Measurements from ENCODE around the gene RASAL1.

Gene RASAL1

DNA sequence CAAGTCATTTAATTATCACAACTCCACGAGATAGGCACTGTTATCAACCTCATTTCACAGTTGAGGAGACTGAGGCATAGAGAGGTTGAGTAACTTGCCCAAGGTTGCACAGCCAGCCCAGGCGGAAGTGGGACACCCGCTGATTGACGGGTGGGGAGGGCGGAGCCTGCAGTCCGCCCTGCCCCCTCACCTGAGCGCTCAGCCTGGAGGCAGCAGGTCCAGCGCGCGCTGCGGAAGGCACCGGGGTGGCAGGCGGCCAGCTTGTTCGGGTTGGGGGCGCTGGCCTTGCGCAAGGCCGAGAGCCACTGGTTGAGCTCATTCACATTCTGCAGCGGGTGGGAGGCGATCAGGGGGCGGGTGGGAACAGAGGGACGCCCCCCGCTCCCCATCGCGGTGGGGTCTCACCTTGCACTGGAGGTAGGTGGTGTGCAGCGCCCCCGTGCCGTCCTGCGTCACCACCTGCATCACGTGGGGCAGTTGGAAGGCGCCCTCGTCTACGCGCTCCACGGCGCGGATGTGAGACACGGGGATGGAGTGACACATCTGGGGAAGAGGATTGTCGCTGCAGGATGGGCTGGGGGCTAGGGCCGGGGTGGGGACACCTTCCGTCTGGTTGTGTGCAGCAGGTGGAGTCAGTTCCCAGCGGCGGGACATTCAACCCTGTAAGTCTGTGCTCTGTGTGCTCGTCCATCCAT is 31.7 kb downstream of the RASAL1 start:
- Histone ChIP-seq H3K9ac (ENCODE audit: low read length) (no peak overlapping the region), H3K4me3 (ENCODE audit: low read length) (peak overlapping the region; percentile 4)

DNA sequence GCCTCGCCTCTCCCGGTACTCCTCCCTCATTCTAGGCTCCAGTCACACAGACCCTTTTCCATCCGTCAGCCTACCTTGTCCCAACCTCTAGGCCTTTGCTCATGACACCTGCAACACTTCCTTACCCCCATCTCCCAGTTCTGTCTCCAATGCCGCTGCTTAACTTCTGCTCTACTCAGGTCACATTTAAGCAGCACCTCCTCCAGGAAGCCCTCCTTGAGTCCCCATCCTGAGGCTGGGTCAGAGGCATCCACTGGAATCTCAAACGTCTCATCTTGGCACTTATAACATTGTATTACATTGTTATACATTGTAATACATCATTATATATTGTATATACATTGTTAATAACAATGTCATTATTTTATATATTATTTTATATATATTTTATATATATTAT is 32.8 kb downstream of the RASAL1 start:
- peaks cover 2% of the 10 kb centered on the region for H3K4me1 ChIP-seq (ENCODE audit: control insufficient read depth, insufficient read depth, low read length)
- no peaks in the 10 kb centered on the region for H3K27me3 ChIP-seq (ENCODE audit: control insufficient read depth, insufficient read depth, low read length)
- no peak overlapping the region for H3K27ac ChIP-seq (ENCODE audit: low read depth, low read length)
- H3K4me3 ChIP-seq (ENCODE audit: low read length), result no peak overlapping the region
- H3K9ac ChIP-seq (ENCODE audit: low read length), result no peak overlapping the region
- H3K36me3 ChIP-seq (ENCODE audit: control insufficient read depth, insufficient read depth, low read length), result no peaks in the 10 kb centered on the region

More for the DNA sequence above, 31.7 kb downstream of the RASAL1 start:
- H3K27me3 ChIP-seq (ENCODE audit: control insufficient read depth, insufficient read depth, low read length), result no peaks in the 10 kb centered on the region
- H3K36me3 ChIP-seq (ENCODE audit: control insufficient read depth, insufficient read depth, low read length), result no peaks in the 10 kb centered on the region
- H3K4me1 ChIP-seq (ENCODE audit: control insufficient read depth, insufficient read depth, low read length), result no peaks in the 10 kb centered on the region
- H3K27ac ChIP-seq (ENCODE audit: low read depth, low read length), result no peak overlapping the region

DNA sequence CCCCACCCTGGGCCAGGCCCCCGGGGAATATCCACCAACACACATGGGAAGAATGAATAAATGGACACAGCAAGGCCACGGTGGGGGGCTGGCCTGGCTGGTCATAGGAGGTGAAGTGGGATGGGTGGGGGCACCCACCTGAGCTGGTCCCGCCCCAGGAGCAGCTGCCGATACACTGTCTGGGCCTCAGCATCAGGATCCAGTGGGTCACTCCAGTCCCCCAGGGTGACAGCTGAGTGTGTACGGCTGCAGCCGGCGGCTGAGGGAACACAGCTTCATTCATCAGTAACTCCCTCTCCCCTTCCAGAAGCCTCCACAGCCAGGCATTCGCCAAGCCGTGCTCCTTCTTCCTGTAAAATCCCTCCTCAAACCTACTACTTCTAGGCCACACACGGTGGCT is 33.8 kb downstream of the RASAL1 start:
- Histone ChIP-seq H3K9ac (ENCODE audit: low read length) (no peak overlapping the region), H3K4me1 (ENCODE audit: control insufficient read depth, insufficient read depth, low read length) (peaks cover 2% of the 10 kb centered on the region), H3K27me3 (ENCODE audit: control insufficient read depth, insufficient read depth, low read length) (no peaks in the 10 kb centered on the region), H3K4me3 (ENCODE audit: low read length) (no peak overlapping the region), H3K36me3 (ENCODE audit: control insufficient read depth, insufficient read depth, low read length) (no peaks in the 10 kb centered on the region), H3K27ac (ENCODE audit: low read depth, low read length) (no peak overlapping the region)

DNA sequence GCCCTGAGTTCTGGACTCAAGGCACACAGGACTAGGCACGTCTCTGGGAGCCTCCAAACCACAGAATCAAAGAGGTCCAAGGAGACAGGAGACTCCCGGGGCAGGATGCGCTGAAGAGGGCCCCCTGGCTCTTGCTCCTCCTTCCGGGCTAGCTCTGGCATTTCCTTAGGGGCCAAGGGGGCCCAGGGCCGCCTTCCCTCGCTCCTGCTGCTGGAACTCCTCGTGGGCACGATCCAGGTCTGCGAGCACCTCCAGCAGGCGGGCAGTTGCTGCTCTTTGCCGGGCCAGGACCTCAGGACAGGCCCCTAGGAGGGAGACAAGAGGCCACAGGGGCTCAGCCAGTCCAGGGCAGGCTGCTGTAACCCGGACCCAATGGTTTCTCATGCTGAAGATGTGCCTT is 35.8 kb downstream of the RASAL1 start:
- H3K4me1 ChIP-seq (ENCODE audit: control insufficient read depth, insufficient read depth, low read length), result peaks cover 2% of the 10 kb centered on the region
- no peaks in the 10 kb centered on the region for H3K27me3 ChIP-seq (ENCODE audit: control insufficient read depth, insufficient read depth, low read length)
- no peak overlapping the region for H3K27ac ChIP-seq (ENCODE audit: low read depth, low read length)
- H3K36me3 ChIP-seq (ENCODE audit: control insufficient read depth, insufficient read depth, low read length), result no peaks in the 10 kb centered on the region
- no peak overlapping the region for H3K9ac ChIP-seq (ENCODE audit: low read length)
- H3K4me3 ChIP-seq (ENCODE audit: low read length), result no peak overlapping the region

DNA sequence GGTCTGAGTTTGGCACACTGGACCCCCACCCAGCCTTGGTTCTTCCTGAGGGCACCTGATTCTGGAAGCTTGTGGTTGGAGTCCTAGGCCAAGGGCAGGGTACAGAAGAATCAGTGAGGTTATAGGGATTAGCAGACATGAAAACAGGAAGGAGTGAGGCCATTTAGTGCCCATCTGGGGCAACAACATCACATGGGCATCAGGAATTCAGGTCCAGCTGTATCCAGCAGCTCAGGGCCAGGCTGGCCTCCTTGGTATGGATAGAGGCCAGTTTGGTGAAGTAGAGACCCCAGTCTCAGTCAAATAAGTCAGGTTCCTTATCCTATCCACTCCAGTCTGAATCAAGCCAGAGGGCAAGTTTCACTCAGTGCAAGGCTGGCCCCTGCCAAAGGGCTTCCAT is 36.2 kb downstream of the RASAL1 start:
- no peaks in the 10 kb centered on the region for H3K27me3 ChIP-seq (ENCODE audit: control insufficient read depth, insufficient read depth, low read length)
- H3K9ac ChIP-seq (ENCODE audit: low read length), result no peak overlapping the region

DNA sequence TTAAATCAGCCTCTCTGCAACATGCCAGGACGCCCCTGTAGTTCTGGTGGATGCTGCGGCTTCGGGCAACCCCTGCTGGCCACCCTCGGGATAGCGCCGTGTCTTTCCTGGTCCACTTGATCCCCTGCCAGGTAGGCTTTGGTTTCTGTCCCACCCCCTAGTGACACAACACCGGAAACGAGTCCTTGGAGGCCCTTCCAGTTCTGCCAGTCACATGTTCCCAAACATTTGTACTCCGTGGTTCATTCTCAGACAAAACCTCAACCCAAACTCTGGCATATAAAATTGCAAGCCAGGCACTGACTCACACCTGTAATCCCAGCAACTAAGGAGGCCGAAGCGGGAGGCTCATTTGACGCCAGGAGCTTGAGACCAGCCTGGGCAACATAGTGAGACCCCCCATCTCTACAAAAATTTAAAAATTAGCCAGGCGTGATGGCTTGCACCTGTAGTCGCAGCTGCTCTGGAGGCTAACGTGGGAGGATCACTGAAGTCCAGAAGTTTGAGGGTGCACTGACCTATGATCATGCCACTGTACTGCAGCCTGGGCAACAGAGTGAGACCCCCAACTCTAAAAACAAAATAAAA is 37.0 kb downstream of the RASAL1 start:
- Histone ChIP-seq H3K9ac (ENCODE audit: low read length) (no peak overlapping the region), H3K4me1 (ENCODE audit: control insufficient read depth, insufficient read depth, low read length) (peaks cover 2% of the 10 kb centered on the region), H3K36me3 (ENCODE audit: control insufficient read depth, insufficient read depth, low read length) (no peaks in the 10 kb centered on the region), H3K4me3 (ENCODE audit: low read length) (no peak overlapping the region), H3K27ac (ENCODE audit: low read depth, low read length) (no peak overlapping the region), H3K27me3 (ENCODE audit: control insufficient read depth, insufficient read depth, low read length) (no peaks in the 10 kb centered on the region)

More for the DNA sequence above, 36.2 kb downstream of the RASAL1 start:
- no peak overlapping the region for H3K27ac ChIP-seq (ENCODE audit: low read depth, low read length)
- peaks cover 2% of the 10 kb centered on the region for H3K4me1 ChIP-seq (ENCODE audit: control insufficient read depth, insufficient read depth, low read length)
- H3K36me3 ChIP-seq (ENCODE audit: control insufficient read depth, insufficient read depth, low read length), result no peaks in the 10 kb centered on the region
- H3K4me3 ChIP-seq (ENCODE audit: low read length), result no peak overlapping the region

DNA sequence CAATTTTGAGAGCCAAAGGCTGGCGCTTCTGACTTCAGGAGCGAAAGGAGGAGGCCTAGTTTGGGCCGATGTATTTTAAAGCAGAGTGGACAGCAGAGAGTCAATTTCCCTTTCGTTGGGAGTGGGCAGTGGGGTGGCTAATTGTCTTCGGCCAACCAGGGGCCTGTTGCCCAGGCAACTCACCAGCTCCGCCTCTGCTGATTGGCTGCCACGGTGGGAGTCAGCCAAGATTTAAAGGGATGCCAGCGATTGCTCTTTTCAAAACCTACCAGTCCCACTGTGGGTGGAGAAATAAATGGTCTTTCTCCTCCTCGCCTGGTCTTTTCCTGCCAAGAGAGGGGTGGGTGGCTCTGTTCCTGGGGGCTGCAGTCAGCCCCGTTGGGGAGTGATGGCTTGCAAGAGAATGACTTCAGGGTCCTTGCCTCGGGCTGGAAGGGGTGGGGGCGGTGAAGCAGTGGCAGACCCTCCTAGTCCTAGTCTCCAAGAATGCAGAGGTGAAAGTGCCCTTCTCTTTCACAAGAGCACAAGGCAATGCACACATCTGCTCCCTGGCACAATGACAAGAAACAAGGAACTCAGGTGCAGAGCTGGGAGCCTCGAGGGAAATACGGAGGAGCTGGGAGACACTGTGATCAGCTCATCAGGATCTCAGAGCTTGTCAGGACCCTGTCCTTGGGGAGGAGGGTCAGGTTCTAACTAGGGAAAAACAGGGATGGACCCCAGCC is 37.7 kb downstream of the RASAL1 start:
- Histone ChIP-seq H3K4me3 (ENCODE audit: low read length) (no peak overlapping the region), H3K9ac (ENCODE audit: low read length) (no peak overlapping the region), H3K4me1 (ENCODE audit: control insufficient read depth, insufficient read depth, low read length) (peaks cover 2% of the 10 kb centered on the region), H3K27me3 (ENCODE audit: control insufficient read depth, insufficient read depth, low read length) (no peaks in the 10 kb centered on the region), H3K27ac (ENCODE audit: low read depth, low read length) (no peak overlapping the region), H3K36me3 (ENCODE audit: control insufficient read depth, insufficient read depth, low read length) (no peaks in the 10 kb centered on the region)

DNA sequence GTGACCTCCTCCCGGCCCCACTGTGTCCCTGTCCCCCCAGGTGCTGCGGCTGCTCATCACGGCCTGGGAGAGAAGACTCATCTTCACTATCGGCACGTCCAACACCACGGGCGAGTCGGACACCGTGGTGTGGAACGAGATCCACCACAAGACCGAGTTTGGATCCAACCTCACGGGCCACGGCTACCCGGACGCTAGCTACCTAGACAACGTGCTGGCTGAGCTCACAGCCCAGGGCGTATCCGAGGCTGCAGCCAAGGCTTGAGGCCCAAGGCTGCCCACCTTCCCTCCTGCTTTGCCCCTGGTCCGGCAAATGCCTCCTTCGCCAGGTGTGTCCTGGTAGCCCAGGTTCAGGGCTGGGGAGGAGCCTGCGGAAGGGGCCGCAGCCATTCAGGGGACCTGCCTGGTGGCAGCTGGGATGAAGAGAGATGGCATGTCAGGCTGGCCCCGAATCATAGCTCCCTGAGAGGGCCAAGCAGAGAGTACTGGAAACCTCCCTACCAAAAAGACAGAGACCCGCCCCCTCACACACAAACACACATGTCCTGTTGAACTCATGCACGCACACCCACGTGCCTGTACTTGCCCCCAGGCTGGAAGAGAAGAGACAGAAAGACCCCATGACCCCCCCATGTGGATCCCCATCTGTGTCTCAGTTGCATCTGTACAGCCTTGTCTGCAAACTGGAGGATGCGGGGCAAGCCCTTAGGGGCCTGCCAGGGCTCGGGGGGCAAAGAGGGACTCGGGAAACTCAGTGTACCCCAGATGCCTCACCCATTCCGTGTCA is 38.7 kb downstream of the RASAL1 start:
- H3K27me3 ChIP-seq (ENCODE audit: control insufficient read depth, insufficient read depth, low read length), result peaks cover under 1% of the 10 kb centered on the region
- H3K4me1 ChIP-seq (ENCODE audit: control insufficient read depth, insufficient read depth, low read length), result peaks cover 2% of the 10 kb centered on the region
- no peak overlapping the region for H3K4me3 ChIP-seq (ENCODE audit: low read length)
- H3K36me3 ChIP-seq (ENCODE audit: control insufficient read depth, insufficient read depth, low read length), result no peaks in the 10 kb centered on the region
- H3K27ac ChIP-seq (ENCODE audit: low read depth, low read length), result no peak overlapping the region
- H3K9ac ChIP-seq (ENCODE audit: low read length), result no peak overlapping the region

DNA sequence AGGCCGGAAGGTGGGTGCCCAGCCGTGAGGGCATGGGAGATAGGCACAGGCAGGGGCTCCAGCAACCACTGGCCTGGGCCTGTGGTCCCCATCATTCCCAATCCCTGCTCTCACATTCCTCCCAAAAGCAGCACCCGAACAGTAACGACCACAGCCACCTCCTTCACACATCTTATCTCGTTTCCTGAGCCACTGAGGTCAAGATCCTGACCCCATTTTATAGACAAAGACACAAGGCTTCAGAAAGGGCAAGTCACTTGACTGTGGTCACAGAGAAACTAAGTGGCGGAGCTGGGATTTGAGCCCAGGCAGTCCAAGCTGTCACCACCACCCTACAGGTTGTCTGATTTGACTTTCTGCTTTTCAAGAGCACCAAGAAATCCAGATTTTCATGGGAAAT is 40.2 kb downstream of the RASAL1 start:
- Histone ChIP-seq H3K9ac (ENCODE audit: low read length) (no peak overlapping the region), H3K4me1 (ENCODE audit: control insufficient read depth, insufficient read depth, low read length) (peaks cover 2% of the 10 kb centered on the region), H3K27me3 (ENCODE audit: control insufficient read depth, insufficient read depth, low read length) (peaks cover 5% of the 10 kb centered on the region), H3K4me3 (ENCODE audit: low read length) (no peak overlapping the region), H3K36me3 (ENCODE audit: control insufficient read depth, insufficient read depth, low read length) (no peaks in the 10 kb centered on the region), H3K27ac (ENCODE audit: low read depth, low read length) (no peak overlapping the region)

DNA sequence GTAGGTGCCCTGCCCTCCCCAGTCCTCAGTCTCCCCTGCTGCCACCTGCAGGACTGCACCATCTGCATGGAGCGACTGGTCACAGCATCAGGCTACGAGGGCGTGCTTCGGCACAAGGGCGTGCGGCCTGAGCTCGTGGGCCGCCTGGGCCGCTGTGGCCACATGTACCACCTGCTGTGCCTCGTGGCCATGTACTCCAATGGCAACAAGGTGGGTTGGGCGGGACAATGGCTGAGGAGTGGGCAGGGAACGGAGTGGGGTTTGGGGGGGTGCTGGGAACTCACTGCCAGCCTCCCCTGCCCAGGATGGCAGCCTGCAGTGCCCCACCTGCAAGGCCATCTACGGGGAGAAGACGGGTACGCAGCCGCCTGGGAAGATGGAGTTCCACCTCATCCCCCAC is 40.8 kb downstream of the RASAL1 start:
- Histone ChIP-seq H3K9ac (ENCODE audit: low read length) (no peak overlapping the region), H3K36me3 (ENCODE audit: control insufficient read depth, insufficient read depth, low read length) (no peaks in the 10 kb centered on the region), H3K4me3 (ENCODE audit: low read length) (no peak overlapping the region), H3K27me3 (ENCODE audit: control insufficient read depth, insufficient read depth, low read length) (peaks cover 5% of the 10 kb centered on the region), H3K27ac (ENCODE audit: low read depth, low read length) (no peak overlapping the region), H3K4me1 (ENCODE audit: control insufficient read depth, insufficient read depth, low read length) (peaks cover 2% of the 10 kb centered on the region)

DNA sequence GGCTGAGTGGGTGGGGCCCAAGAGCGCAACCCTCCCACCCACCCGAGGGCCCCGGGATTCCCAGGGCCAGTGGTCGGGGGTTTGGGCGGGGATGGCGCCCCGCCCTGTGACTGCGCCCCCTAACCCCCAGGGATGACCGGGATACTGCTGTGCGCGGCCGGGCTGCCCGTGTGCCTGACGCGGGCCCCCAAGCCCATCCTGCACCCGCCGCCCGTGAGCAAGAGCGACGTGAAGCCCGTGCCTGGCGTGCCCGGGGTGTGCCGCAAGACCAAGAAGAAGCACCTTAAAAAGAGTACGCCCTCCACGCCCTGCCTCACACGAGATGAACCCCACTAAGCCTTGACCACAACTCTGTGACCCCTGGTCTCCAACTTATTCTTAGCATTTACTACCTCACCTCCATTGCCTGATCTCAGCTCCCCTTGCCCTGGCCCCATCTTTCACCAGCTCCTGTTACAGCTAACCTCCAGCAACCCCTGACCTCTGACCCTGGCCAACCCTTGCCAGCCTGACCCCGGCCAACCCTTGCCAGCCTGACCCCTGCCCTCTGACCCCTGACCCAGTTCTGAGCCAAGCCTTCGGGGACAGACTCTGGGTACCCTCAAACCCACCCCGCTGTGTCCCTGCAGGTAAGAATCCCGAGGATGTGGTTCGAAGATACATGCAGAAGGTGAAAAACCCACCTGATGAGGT is 42.0 kb downstream of the RASAL1 start:
- no peak overlapping the region for H3K27ac ChIP-seq (ENCODE audit: low read depth, low read length)
- H3K27me3 ChIP-seq (ENCODE audit: control insufficient read depth, insufficient read depth, low read length), result peaks cover 5% of the 10 kb centered on the region
- no peak overlapping the region for H3K4me3 ChIP-seq (ENCODE audit: low read length)
- peaks cover 2% of the 10 kb centered on the region for H3K4me1 ChIP-seq (ENCODE audit: control insufficient read depth, insufficient read depth, low read length)
- no peak overlapping the region for H3K9ac ChIP-seq (ENCODE audit: low read length)
- H3K36me3 ChIP-seq (ENCODE audit: control insufficient read depth, insufficient read depth, low read length), result no peaks in the 10 kb centered on the region

All from rectal smooth muscle tissue (tissue), 1 donor.